NOMO-1 treated with DMSO at 0.1 percent for 48 hours (cell line): ENCODE data around the gene PHLDA2.

Source experiments
- DNase-seq: peaks from one replicate; lab custom pipeline; 2025; ENCODE audit not compliant: unreplicated experiment; lab: John Stamatoyannopoulos, UW

Gene PHLDA2

DNA sequence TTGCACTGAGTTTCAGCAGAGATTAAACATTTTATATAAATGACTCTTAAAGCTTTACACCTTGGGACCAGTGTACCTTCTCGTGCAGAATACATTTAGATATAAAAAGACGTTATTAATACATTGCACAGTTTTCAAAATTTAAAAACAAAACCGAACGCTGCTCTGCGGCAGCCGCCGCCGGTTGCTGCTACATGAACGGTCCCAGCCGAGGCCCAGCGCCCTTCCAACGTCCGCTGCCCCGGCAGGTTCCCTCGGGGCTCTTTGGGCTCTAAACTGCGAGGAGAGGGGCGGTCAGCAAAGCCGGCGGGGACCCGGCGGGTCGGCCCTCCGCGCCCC, 45.6 kb downstream of the PHLDA2 start:
- DNase-seq: no peak

DNA sequence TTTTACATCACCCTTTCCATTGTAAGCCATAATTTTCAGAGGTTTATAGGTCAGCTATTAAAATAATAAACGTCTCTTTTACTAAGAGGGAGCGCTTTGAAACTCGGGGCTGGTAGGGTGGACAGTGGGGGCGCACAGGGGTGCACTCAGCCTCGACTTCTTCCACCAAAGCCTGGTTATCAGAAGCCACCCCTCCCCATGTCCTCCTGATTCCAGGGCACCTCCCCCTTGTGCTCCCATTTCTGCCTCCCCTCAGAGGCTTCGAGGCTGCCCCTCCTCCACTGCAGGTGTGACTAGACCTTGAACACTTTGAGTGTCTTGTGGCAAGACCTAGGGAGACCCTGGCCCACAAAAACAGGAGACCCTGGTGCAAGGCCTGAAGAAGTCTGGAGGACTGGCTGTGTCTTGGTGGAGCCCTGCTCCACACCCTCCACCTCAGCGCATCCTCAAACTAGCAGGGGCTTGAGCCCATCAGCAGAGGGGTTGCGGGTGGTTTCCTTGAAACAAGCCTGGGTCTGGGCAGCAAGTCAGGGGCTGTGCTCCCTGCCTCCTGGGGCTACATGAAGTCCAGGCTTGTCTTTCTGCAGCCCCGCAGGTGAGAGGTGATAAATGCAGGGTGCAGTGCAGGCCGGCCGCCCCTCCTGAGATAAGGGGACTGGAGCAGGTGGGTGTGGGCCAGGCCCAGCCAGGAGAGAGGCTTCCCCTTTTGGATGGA, 46.7 kb downstream of the PHLDA2 start:
- no peak for DNase-seq

DNA sequence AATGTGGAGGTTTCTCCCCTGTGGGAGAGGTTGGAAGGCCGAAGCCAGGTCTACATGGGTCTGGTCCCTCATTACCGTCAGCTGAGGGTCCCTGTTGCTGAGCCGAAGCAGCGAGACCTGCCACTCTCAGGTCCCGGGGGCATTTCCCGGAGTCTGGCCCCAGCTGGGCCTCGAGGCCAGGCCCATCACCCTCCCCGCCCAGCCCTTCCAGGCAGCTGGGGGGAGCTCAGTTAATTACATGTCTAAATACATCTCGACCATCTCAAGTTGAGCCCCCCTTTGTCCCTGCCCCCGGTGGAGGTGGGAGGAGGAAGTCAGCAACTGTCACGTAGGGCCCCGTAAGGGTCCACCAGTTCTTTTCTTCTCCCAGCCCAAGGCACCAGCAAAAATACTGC, 47.2 kb downstream of the PHLDA2 start:
- no peak for DNase-seq

DNA sequence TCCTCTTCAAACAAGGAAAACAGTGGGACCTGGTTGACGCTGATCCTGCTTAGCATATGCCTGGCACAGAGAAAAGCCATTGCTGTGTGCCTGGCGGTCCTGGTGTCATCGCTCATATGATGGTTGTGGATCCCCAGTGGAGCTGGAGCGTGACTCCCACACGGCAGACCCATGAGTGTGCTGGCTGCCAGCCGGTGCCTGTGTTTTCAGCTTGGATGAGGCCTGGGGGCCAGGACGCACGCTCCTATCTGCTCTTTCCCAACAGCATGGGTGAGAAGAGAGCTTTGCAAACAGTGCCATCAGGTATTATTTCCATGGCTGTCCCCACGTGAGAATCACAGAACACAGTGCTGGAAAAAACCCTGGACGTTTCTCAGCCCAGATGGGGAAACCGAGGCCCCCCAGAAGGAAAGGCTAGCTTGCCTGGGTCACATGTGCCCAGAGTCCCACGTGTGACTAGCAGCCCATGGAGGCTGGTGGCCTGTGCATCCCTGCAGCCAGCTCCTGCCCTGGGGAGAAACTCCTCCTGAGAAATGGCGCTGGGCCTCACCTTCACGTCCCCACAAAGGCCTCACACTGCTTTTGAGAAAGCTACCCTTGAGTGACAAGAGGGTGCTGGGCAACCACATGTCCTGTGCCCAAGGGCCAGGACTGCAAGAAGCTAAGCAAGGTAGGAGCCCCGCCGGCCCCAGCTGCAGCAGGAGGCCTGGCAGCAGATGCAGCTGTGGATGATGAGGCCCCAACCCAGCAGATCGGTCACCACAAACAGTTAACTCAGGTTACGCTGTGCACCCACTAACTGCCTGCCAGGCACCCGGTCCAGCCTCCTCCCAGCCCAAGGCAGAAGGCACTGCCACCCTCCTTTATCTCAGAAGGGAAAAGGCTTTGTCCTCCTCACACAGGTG, 47.9 kb downstream of the PHLDA2 start:
- DNase-seq: no peak

DNA sequence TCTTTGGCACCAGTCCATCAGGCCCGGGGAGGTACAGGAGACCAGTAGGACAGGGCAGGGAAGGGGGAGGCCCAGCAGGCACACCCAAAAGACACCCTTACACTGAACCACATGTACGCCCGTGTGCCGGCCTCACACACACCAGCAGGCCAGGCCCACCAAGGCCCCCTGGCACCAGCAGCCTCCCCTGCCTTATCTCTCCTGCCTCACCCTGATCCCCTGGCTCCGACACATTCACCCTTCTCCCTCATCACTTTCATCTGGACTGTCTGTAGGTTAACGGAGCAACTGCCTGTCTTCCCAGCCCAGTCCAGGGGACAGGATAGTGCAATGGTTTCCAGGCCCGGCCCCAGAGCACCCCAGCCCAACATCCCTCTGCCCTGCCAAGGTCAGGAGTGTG, 48.6 kb downstream of the PHLDA2 start:
- DNase-seq: no peak

DNA sequence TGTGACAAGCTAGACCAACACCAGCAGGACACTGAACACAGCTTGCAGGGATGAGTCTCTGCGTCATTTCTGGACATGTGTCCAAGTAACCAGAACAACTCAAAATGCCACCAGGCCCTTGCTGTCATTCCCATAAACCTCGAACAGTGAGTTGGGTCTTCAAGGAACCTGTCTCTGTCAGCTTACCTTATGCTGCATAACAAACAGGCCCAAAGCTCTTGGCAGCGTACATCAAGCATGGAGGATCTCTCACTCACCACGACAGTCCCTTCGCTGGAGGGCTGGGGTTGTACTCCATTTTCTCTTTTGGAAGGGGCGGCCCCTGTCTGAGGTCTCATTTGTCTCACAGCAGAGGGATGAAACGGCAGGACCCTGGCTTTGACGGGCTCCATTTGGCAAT, 50.4 kb downstream of the PHLDA2 start:
- DNase-seq: no peak
